Measurements from ENCODE around the gene UQCRC1.

Gene UQCRC1

GRCh38 chr3:48569400-48569799 lies 40.0 kb downstream of the UQCRC1 start:
- Histone ChIP-seq H3K4me3 (replicated peaks; ENCODE audit: low read depth, low read length) (no peak overlapping the region), H3K36me3 (ENCODE audit: control insufficient read depth, insufficient read depth, low read length) (no peaks in the 10 kb centered on the region)
- TF ChIP-seq CTCF (IDR thresholded peaks at IDR 0.05; ENCODE audit: insufficient read depth, low read length, poor library complexity, severe bottlenecking), result no peak

GRCh38 chr3:48568476-48568875 lies 41.0 kb downstream of the UQCRC1 start:
- DNase-seq (ENCODE audit: extremely low read depth, insufficient read length), result no peak
- H3K36me3 ChIP-seq (ENCODE audit: control insufficient read depth, insufficient read depth, low read length), result no peaks in the 10 kb centered on the region

More at GRCh38 chr3:48569400-48569799, 40.0 kb downstream of the UQCRC1 start:
- no peaks in the 10 kb centered on the region for H3K27me3 ChIP-seq (replicated peaks; ENCODE audit: control insufficient read depth, insufficient read depth, low read length)
- no peak for DNase-seq (ENCODE audit: extremely low read depth, insufficient read length)

DNA sequence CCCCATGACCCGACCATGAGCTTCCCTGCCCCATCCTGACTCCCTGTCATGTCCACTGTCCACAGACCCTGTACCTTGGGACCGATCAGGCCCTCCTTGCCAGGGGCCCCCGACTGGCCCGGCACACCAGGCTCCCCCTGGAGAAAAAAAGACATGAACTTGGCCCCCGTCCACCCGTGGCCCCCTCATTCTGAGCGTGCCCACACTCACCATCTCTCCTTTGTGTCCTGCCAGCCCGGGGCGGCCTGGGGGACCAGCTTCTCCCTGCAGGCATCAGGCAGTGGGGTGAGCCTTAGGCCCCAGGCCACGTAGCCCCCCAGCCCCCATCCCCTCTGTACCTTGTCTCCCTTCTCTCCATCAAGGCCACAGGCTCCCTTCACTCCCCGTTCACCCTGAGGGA lies 41.9 kb downstream of the UQCRC1 start:
- H3K27me3 ChIP-seq (replicated peaks; ENCODE audit: control insufficient read depth, insufficient read depth, low read length), result no peaks in the 10 kb centered on the region
- no peak for TF ChIP-seq CTCF (IDR thresholded peaks at IDR 0.05; ENCODE audit: insufficient read depth, low read length, poor library complexity, severe bottlenecking)
- H3K36me3 ChIP-seq (ENCODE audit: control insufficient read depth, insufficient read depth, low read length), result no peaks in the 10 kb centered on the region
- no peak for DNase-seq (ENCODE audit: extremely low read depth, insufficient read length)
- no peak overlapping the region for H3K4me3 ChIP-seq (replicated peaks; ENCODE audit: low read depth, low read length)

More at GRCh38 chr3:48568476-48568875, 41.0 kb downstream of the UQCRC1 start:
- TF ChIP-seq CTCF (IDR thresholded peaks at IDR 0.05; ENCODE audit: insufficient read depth, low read length, poor library complexity, severe bottlenecking), result no peak
- H3K4me3 ChIP-seq (replicated peaks; ENCODE audit: low read depth, low read length), result no peak overlapping the region
- H3K27me3 ChIP-seq (replicated peaks; ENCODE audit: control insufficient read depth, insufficient read depth, low read length), result no peaks in the 10 kb centered on the region

DNA sequence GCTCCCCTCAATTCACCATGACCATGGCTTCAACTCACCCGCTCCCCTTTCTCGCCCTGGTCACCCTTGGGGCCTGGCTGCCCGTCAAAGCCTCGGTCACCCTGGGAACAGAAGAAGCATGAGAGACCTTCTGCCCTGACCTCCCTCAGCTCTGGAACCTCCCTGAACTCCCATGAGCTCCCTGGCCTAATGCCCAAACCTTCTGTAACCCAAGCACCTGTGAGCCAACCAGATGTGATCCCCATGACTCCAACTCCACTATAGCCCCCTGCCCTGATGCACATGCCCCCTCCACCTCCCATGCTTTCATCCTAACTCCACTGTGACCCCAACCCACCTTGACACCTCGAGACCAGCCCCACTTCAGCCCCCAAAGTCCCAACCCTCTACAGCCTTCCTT lies 42.4 kb downstream of the UQCRC1 start:
- Histone ChIP-seq H3K4me3 (replicated peaks; ENCODE audit: low read depth, low read length) (no peak overlapping the region), H3K36me3 (ENCODE audit: control insufficient read depth, insufficient read depth, low read length) (no peaks in the 10 kb centered on the region), H3K27me3 (replicated peaks; ENCODE audit: control insufficient read depth, insufficient read depth, low read length) (no peaks in the 10 kb centered on the region)
- no peak for DNase-seq (ENCODE audit: extremely low read depth, insufficient read length)
- no peak for TF ChIP-seq CTCF (IDR thresholded peaks at IDR 0.05; ENCODE audit: insufficient read depth, low read length, poor library complexity, severe bottlenecking)

GRCh38 chr3:48566401-48566760 lies 43.1 kb downstream of the UQCRC1 start:
- Histone ChIP-seq H3K36me3 (ENCODE audit: control insufficient read depth, insufficient read depth, low read length) (no peaks in the 10 kb centered on the region), H3K27me3 (replicated peaks; ENCODE audit: control insufficient read depth, insufficient read depth, low read length) (no peaks in the 10 kb centered on the region), H3K4me3 (replicated peaks; ENCODE audit: low read depth, low read length) (no peak overlapping the region)
- TF ChIP-seq CTCF (IDR thresholded peaks at IDR 0.05; ENCODE audit: insufficient read depth, low read length, poor library complexity, severe bottlenecking), result no peak
- DNase-seq (ENCODE audit: extremely low read depth, insufficient read length), result no peak
